ENCODE measurements around the gene CNOT1. TPM values are rescaled to one million over a fixed set of nuclear protein-coding genes. Genes with fewer than 3 reads are reported as not detected.
"Not testable (repeated sequence)": the region's sequence is repeated elsewhere in the genome, so short reads cannot be mapped to it uniquely, and the experiment has no call there.

CNOT1 gene
- total RNA-seq, 8 experiments from 2014 or later: 57.7 to 187 (median 91.9) TPM

- in situ Hi-C loops (cut with MboI; ENCODE audit: low pct_unique_long_range_greater_than_20kb in 2 of 9, low sequenced_read_pairs in 9 of 9, unreplicated experiment in 9 of 9): loop anchor here in 4 of 9 experiments (25.0 kb wide), 2 partner anchors 317 to 342 kb away; no protein-coding TSS in a partner anchor
These were observed 25.1 kb upstream of the CNOT1 start for GRCh38 chr16:58654560-58655214.

GRCh38 chr16:58652741-58653140 lies 23.1 kb upstream of the CNOT1 start:
- in situ Hi-C loops (cut with MboI; ENCODE audit: low pct_unique_long_range_greater_than_20kb in 2 of 9, low sequenced_read_pairs in 9 of 9, unreplicated experiment in 9 of 9): loop anchor here in 4 of 9 experiments (25.0 kb wide), 2 partner anchors 315 to 340 kb away; no protein-coding TSS in a partner anchor
- Histone ChIP-seq H3K4me3 (no peak overlapping the region), H3K27ac (no peak overlapping the region), H3K4me1 (replicated peaks in 1 of 2) (peaks cover 10 to 19% of the 10 kb centered on the region in 2 donors)
- 0 to 60% (median 50%) methylated on average over 1 to 2 of the region's 3 CpGs; no CpG with 5 or more reads in 7 of the 10 experiments for WGBS, 10 experiments
- peak in 3 of 8 experiments; percentile 90 to 97 (median 96) for ATAC-seq (replicated peaks in 6 of 8)

More at GRCh38 chr16:58654560-58655214, 25.1 kb upstream of the CNOT1 start:
- WGBS, 10 experiments: 39 to 100% (median 67%) methylated on average over 1 to 4 of the region's 7 CpGs; no CpG with 5 or more reads in 4 of the 10 experiments
- H3K4me1 ChIP-seq (replicated peaks in 1 of 2): peaks cover 10 to 19% of the 10 kb centered on the region in 2 donors
- H3K4me3 ChIP-seq: no peak overlapping the region
- peak overlapping the region; percentile 36 to 71 for H3K27ac ChIP-seq
- peak in 5 of 8 experiments; percentile 55 to 89 (median 82) for ATAC-seq (replicated peaks in 6 of 8)

- H3K27ac ChIP-seq: no peak overlapping the region
- H3K4me1 ChIP-seq (replicated peaks in 1 of 2): peaks cover 10 to 19% of the 10 kb centered on the region in 2 donors
- no peak overlapping the region for H3K4me3 ChIP-seq
- 40 to 100% (median 89%) methylated on average over 1 to 3 of the region's 3 CpGs; no CpG with 5 or more reads in 1 of the 10 experiments for WGBS, 10 experiments
- in situ Hi-C loops (cut with MboI; ENCODE audit: low pct_unique_long_range_greater_than_20kb in 2 of 9, low sequenced_read_pairs in 9 of 9, unreplicated experiment in 9 of 9): loop anchor here in 4 of 9 experiments (25.0 kb wide), 2 partner anchors 315 to 340 kb away; no protein-coding TSS in a partner anchor
- ATAC-seq (replicated peaks in 6 of 8): no peak
These were observed 22.3 kb upstream of the CNOT1 start for GRCh38 chr16:58651965-58652348.

- Histone ChIP-seq H3K27ac (no peak overlapping the region), H3K4me1 (replicated peaks in 1 of 2) (peaks cover 7 to 12% of the 10 kb centered on the region in 2 donors), H3K4me3 (no peak overlapping the region)
- 40 to 83% (median 61%) methylated on average over 2 to 3 of the region's 3 CpGs; no CpG with 5 or more reads in 6 of the 10 experiments for WGBS, 10 experiments
- ATAC-seq (replicated peaks in 6 of 8): peak in 1 of 8 experiments; percentile 25
- in situ Hi-C loops (cut with MboI; ENCODE audit: low pct_unique_long_range_greater_than_20kb in 2 of 9, low sequenced_read_pairs in 9 of 9, unreplicated experiment in 9 of 9): loop anchor here in 5 of 9 experiments (25.0 kb wide), 2 partner anchors 312 to 337 kb away; no protein-coding TSS in a partner anchor
These were observed 20.1 kb upstream of the CNOT1 start for GRCh38 chr16:58649707-58650106.

- no peak overlapping the region for H3K27ac ChIP-seq
- WGBS, 10 experiments: 67 to 100% (median 80%) methylated on average over 1 to 4 of the region's 4 CpGs; no CpG with 5 or more reads in 5 of the 10 experiments
- no peaks in the 10 kb centered on the region for H3K4me1 ChIP-seq (replicated peaks in 1 of 2)
- no peak overlapping the region for H3K4me3 ChIP-seq
- in situ Hi-C loops (cut with MboI; ENCODE audit: low pct_unique_long_range_greater_than_20kb in 2 of 9, low sequenced_read_pairs in 9 of 9, unreplicated experiment in 9 of 9): loop anchor here in 1 of 9 experiments (25.0 kb wide), 1 partner anchor 310 kb away; no protein-coding TSS in a partner anchor
- no peak for ATAC-seq (replicated peaks in 6 of 8)
These were observed 17.5 kb upstream of the CNOT1 start for GRCh38 chr16:58647107-58647506.

GRCh38 chr16:58644765-58645487 lies 15.3 kb upstream of the CNOT1 start:
- ATAC-seq (replicated peaks in 6 of 8): no peak
- H3K4me1 ChIP-seq (replicated peaks in 1 of 2): no peaks in the 10 kb centered on the region
- H3K27ac ChIP-seq: no peak overlapping the region
- H3K4me3 ChIP-seq: no peak overlapping the region
- in situ Hi-C loops (cut with MboI; ENCODE audit: low pct_unique_long_range_greater_than_20kb in 2 of 9, low sequenced_read_pairs in 9 of 9, unreplicated experiment in 9 of 9): loop anchor here in 1 of 9 experiments (25.0 kb wide), 1 partner anchor 308 kb away; no protein-coding TSS in a partner anchor
- WGBS, 10 experiments: 20 to 92% (median 75%) methylated on average over 1 to 5 of the region's 8 CpGs; no CpG with 5 or more reads in 1 of the 10 experiments

GRCh38 chr16:58644108-58644507 lies 14.5 kb upstream of the CNOT1 start:
- no peak for ATAC-seq (replicated peaks in 6 of 8)
- no peak overlapping the region for H3K4me3 ChIP-seq
- in situ Hi-C loops (cut with MboI; ENCODE audit: low pct_unique_long_range_greater_than_20kb in 2 of 9, low sequenced_read_pairs in 9 of 9, unreplicated experiment in 9 of 9): loop anchor here in 1 of 9 experiments (25.0 kb wide), 1 partner anchor 307 kb away; no protein-coding TSS in a partner anchor
- no peaks in the 10 kb centered on the region for H3K4me1 ChIP-seq (replicated peaks in 1 of 2)
- WGBS, 10 experiments: 80 to 100% (median 93%) methylated on average over 1 to 4 of the region's 5 CpGs; no CpG with 5 or more reads in 6 of the 10 experiments
- H3K27ac ChIP-seq: no peak overlapping the region

GRCh38 chr16:58640949-58641348 lies 11.3 kb upstream of the CNOT1 start:
- ATAC-seq (replicated peaks in 6 of 8): no peak
- in situ Hi-C loops (cut with MboI; ENCODE audit: low pct_unique_long_range_greater_than_20kb in 2 of 9, low sequenced_read_pairs in 9 of 9, unreplicated experiment in 9 of 9): loop anchor here in 1 of 9 experiments (25.0 kb wide), 1 partner anchor 304 kb away; no protein-coding TSS in a partner anchor
- 50 to 100% (median 83%) methylated on average over 1 to 3 of the region's 5 CpGs; no CpG with 5 or more reads in 3 of the 10 experiments for WGBS, 10 experiments
- Histone ChIP-seq H3K27ac (no peak overlapping the region), H3K4me1 (replicated peaks in 1 of 2) (no peaks in the 10 kb centered on the region), H3K4me3 (no peak overlapping the region)

- Histone ChIP-seq H3K4me3 (no peak overlapping the region), H3K27ac (no peak overlapping the region), H3K4me1 (replicated peaks in 1 of 2) (no peaks in the 10 kb centered on the region)
- WGBS, 10 experiments: 67 to 100% (median 92%) methylated on average over 1 to 6 of the region's 8 CpGs; no CpG with 5 or more reads in 2 of the 10 experiments
- ATAC-seq (replicated peaks in 6 of 8): no peak
- in situ Hi-C loops (cut with MboI; ENCODE audit: low pct_unique_long_range_greater_than_20kb in 2 of 9, low sequenced_read_pairs in 9 of 9, unreplicated experiment in 9 of 9): loop anchor here in 1 of 9 experiments (25.0 kb wide), 1 partner anchor 303 kb away; no protein-coding TSS in a partner anchor
These were observed 10.2 kb upstream of the CNOT1 start for GRCh38 chr16:58639836-58640235.

GRCh38 chr16:58639230-58639629 lies 9.6 kb upstream of the CNOT1 start:
- ATAC-seq (replicated peaks in 6 of 8): no peak
- in situ Hi-C loops (cut with MboI; ENCODE audit: low pct_unique_long_range_greater_than_20kb in 2 of 9, low sequenced_read_pairs in 9 of 9, unreplicated experiment in 9 of 9): loop anchor here in 1 of 9 experiments (25.0 kb wide), 1 partner anchor 302 kb away; no protein-coding TSS in a partner anchor
- no peak overlapping the region for H3K27ac ChIP-seq
- H3K4me3 ChIP-seq: no peak overlapping the region
- 0 to 100% (median 65%) methylated on average over 1 to 4 of the region's 4 CpGs; no CpG with 5 or more reads in 2 of the 10 experiments for WGBS, 10 experiments
- no peaks in the 10 kb centered on the region for H3K4me1 ChIP-seq (replicated peaks in 1 of 2)

- H3K27ac ChIP-seq: no peak overlapping the region
- no peak overlapping the region for H3K4me3 ChIP-seq
- 0 to 87% (median 69%) methylated on average over 1 to 6 of the region's 8 CpGs for WGBS, 10 experiments
- H3K4me1 ChIP-seq (replicated peaks in 1 of 2): no peaks in the 10 kb centered on the region
- in situ Hi-C loops (cut with MboI; ENCODE audit: low pct_unique_long_range_greater_than_20kb in 2 of 9, low sequenced_read_pairs in 9 of 9, unreplicated experiment in 9 of 9): loop anchor here in 1 of 9 experiments (25.0 kb wide), 1 partner anchor 301 kb away; no protein-coding TSS in a partner anchor
- ATAC-seq (replicated peaks in 6 of 8): peak; percentile 32 to 97 (median 78)
These were observed 8.8 kb upstream of the CNOT1 start for GRCh38 chr16:58638148-58639036.

GRCh38 chr16:58637021-58637420 lies 7.4 kb upstream of the CNOT1 start:
- H3K4me3 ChIP-seq; H3K27ac ChIP-seq; ATAC-seq (replicated peaks in 6 of 8); H3K4me1 ChIP-seq (replicated peaks in 1 of 2): not testable (repeated sequence)
- 80 to 100% (median 92%) methylated on average over 1 to 4 of the region's 6 CpGs; no CpG with 5 or more reads in 5 of the 10 experiments for WGBS, 10 experiments
- in situ Hi-C loops (cut with MboI; ENCODE audit: low pct_unique_long_range_greater_than_20kb in 2 of 9, low sequenced_read_pairs in 9 of 9, unreplicated experiment in 9 of 9): loop anchor here in 1 of 9 experiments (25.0 kb wide), 1 partner anchor 300 kb away; no protein-coding TSS in a partner anchor
